Measurements from ENCODE around the gene PDE2A.

GRCh38 chr11:72710278-72710677, 36.1 kb upstream of the PDE2A start:
- TF ChIP-seq CSDC2 (CRISPR knock-in tag; IDR thresholded peaks at IDR 0.05) (no peak), PATZ1 (CRISPR knock-in tag; IDR thresholded peaks at IDR 0.05; ENCODE audit: borderline replicate concordance) (no peak), GLIS3 (CRISPR knock-in tag; IDR thresholded peaks at IDR 0.05) (no peak), OSR1 (CRISPR knock-in tag; IDR thresholded peaks at IDR 0.05) (no peak), POU6F1 (CRISPR knock-in tag; IDR thresholded peaks at IDR 0.05; ENCODE audit: borderline replicate concordance, low read depth) (no peak), PPARA (CRISPR knock-in tag; IDR thresholded peaks at IDR 0.05; ENCODE audit: borderline replicate concordance) (no peak), ZFP30 (CRISPR knock-in tag; IDR thresholded peaks at IDR 0.05) (no peak), CREB5 (CRISPR knock-in tag; IDR thresholded peaks at IDR 0.05; ENCODE audit: low read depth) (no peak), BACH2 (CRISPR knock-in tag; IDR thresholded peaks at IDR 0.05; ENCODE audit: borderline replicate concordance) (no peak), ZNF565 (CRISPR knock-in tag; conservative IDR thresholded peaks at IDR 0.05; ENCODE audit: low read depth) (no peak), ARNTL (CRISPR knock-in tag; IDR thresholded peaks at IDR 0.05; ENCODE audit: borderline replicate concordance, low read depth) (no peak), ZFP3 (CRISPR knock-in tag; IDR thresholded peaks at IDR 0.05) (no peak), RARB (CRISPR knock-in tag; IDR thresholded peaks at IDR 0.05) (no peak)
- TF ChIP-seq, protein P1, sequence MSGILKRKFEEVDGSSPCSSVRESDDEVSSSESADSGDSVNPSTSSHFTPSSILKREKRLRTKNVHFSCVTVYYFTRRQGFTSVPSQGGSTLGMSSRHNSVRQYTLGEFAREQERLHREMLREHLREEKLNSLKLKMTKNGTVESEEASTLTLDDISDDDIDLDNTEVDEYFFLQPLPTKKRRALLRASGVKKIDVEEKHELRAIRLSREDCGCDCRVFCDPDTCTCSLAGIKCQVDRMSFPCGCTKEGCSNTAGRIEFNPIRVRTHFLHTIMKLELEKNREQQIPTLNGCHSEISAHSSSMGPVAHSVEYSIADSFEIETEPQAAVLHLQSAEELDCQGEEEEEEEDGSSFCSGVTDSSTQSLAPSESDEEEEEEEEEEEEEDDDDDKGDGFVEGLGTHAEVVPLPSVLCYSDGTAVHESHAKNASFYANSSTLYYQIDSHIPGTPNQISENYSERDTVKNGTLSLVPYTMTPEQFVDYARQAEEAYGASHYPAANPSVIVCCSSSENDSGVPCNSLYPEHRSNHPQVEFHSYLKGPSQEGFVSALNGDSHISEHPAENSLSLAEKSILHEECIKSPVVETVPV (CRISPR knock-in tag; IDR thresholded peaks at IDR 0.05) = no peak

Measured in SK-N-SH treated with all-trans-retinoic acid at 6 μM for 48 hours (cell line).